Kidney epithelial cell (primary cell): ENCODE data around the gene HPX. TPM values are rescaled to one million over a fixed set of nuclear protein-coding genes. Genes with fewer than 3 reads are reported as not detected.
A peak's percentile ranks its signal among the peaks of the same experiment; 100 is the strongest.

ENCODE experiments used
- DNase-seq: peaks from one replicate; pipeline ENCODE4 v3.0.0-alpha.2; 2010; ENCODE audit warnings: low read depth
- H3K27me3 ChIP-seq: 2 replicates; pipeline ENCODE4 v1.6.0; 2011; ENCODE audit warnings: low read length; ENCODE audit not compliant: control insufficient read depth, insufficient read depth
- H3K36me3 ChIP-seq: 2 replicates; pipeline ENCODE4 v1.5.1; 2011; ENCODE audit warnings: low read length; ENCODE audit not compliant: control insufficient read depth, insufficient read depth
- H3K4me3 ChIP-seq: 2 replicates; pipeline ENCODE4 v1.5.1; 2011; ENCODE audit warnings: low read depth, mild to moderate bottlenecking, control low read depth, low read length
- total RNA-seq: library from RNA; depleted of rRNA; stranded (reverse); fragments of >200 nt; gene quantifications from 2 replicates; pipeline ENCODE4 v1.2.3, GENCODE V29; 2015
- TF ChIP-seq, protein P1 (sequence below): IDR thresholded peaks from 2 replicates; pipeline ENCODE4 v1.5.1; 2011; ENCODE audit warnings: mild to moderate bottlenecking, moderate library complexity, low read length, control low read depth, inconsistent platforms; ENCODE audit not compliant: insufficient read depth, poor library complexity, severe bottlenecking

The HPX gene
- total RNA-seq, 1 donor from 2014 or later: 0.13 TPM

DNA sequence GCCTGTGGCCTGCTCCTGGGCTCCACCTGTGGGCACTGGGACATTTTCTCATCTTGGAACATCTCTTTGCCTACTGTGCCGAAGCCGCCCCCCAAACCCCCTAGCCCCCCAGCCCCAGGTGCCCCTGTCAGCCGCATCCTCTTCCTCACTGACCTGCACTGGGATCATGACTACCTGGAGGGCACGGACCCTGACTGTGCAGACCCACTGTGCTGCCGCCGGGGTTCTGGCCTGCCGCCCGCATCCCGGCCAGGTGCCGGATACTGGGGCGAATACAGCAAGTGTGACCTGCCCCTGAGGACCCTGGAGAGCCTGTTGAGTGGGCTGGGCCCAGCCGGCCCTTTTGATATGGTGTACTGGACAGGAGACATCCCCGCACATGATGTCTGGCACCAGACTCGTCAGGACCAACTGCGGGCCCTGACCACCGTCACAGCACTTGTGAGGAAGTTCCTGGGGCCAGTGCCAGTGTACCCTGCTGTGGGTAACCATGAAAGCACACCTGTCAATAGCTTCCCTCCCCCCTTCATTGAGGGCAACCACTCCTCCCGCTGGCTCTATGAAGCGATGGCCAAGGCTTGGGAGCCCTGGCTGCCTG, 49.2 kb downstream of the HPX start:
- Histone ChIP-seq H3K27me3 (no peaks in the 10 kb centered on the region), H3K4me3 (no peak overlapping the region), H3K36me3 (no peaks in the 10 kb centered on the region)
- DNase-seq: no peak
- TF ChIP-seq, protein P1, sequence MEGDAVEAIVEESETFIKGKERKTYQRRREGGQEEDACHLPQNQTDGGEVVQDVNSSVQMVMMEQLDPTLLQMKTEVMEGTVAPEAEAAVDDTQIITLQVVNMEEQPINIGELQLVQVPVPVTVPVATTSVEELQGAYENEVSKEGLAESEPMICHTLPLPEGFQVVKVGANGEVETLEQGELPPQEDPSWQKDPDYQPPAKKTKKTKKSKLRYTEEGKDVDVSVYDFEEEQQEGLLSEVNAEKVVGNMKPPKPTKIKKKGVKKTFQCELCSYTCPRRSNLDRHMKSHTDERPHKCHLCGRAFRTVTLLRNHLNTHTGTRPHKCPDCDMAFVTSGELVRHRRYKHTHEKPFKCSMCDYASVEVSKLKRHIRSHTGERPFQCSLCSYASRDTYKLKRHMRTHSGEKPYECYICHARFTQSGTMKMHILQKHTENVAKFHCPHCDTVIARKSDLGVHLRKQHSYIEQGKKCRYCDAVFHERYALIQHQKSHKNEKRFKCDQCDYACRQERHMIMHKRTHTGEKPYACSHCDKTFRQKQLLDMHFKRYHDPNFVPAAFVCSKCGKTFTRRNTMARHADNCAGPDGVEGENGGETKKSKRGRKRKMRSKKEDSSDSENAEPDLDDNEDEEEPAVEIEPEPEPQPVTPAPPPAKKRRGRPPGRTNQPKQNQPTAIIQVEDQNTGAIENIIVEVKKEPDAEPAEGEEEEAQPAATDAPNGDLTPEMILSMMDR: no peak

DNA sequence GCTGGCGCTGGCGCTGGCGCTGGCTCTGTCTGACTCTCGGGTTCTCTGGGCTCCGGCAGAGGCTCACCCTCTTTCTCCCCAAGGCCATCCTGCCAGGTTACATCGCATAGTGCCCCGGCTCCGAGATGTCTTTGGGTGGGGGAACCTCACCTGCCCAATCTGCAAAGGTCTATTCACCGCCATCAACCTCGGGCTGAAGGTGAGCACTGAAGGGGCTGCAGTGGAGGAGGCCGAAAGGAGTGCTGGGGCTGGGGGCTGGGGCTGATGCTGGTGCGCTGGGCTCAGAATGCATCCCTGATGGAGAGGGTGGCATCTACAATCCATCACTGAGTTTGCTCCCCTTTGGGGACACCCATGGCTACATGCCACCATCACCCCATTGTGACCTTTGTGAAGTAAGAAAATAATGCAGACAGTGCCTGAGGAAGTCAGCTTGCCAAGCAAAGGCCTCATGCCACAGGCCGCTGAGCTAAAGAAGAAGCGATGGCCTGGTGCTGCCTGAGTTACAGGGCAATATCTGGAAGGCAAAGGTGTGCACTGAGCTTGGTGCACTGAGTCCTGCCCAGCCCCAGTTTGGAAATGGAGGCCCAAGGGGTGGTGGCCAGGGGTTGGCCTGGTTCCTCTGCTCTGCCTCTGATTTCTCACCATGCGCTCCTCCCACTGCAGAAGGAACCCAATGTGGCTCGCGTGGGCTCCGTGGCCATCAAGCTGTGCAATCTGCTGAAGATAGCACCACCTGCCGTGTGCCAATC, 49.9 kb downstream of the HPX start:
- Histone ChIP-seq H3K4me3 (peak overlapping the region; percentile 62), H3K27me3 (no peaks in the 10 kb centered on the region), H3K36me3 (no peaks in the 10 kb centered on the region)
- TF ChIP-seq, protein P1: no peak
- DNase-seq: no peak

DNA sequence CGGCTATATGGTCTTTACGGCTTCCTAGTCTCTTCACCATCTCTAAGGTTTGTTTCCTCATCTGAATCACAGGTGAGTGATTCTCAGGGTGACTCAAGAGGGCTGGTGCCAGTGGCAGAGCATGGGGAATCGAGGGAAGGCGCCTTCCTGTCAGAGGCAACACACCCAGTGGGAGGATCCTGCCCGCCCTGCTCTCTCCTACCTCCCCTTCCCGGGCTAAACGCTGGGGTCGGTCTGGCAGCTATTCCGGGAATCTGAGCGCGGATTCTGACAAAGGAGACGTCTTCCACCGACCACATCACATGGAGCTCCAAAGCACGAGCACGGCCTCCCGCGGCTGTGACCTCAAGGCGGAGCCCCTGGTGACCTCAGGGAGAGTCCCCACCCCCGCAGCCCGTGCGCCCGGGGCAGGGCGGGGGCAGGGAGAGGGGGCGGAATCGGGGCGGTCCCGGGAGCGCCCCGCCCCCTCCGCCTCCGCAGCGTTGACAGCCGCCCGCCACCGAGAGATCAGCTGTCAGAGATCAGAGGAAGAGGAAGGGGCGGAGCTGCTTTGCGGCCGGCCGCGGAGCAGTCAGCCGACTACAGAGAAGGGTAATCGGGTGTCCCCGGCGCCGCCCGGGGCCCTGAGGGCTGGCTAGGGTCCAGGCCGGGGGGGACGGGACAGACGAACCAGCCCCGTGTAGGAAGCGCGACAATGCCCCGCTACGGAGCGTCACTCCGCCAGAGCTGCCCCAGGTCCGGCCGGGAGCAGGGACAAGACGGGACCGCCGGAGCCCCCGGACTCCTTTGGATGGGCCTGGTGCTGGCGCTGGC, 50.7 kb downstream of the HPX start, which contains the start of gene SMPD1:
TSS of gene SMPD1 (plus strand) at position 570 of the 813 bp plus-strand sequence. CDS start at position 695, 125 bp downstream.
- H3K36me3 ChIP-seq: no peaks in the 10 kb centered on the region
- no peaks in the 10 kb centered on the region for H3K27me3 ChIP-seq
- TF ChIP-seq, protein P1: no peak
- DNase-seq: peak; percentile 81
- peak within 1 kb of the TSS; percentile 62 for H3K4me3 ChIP-seq

DNA sequence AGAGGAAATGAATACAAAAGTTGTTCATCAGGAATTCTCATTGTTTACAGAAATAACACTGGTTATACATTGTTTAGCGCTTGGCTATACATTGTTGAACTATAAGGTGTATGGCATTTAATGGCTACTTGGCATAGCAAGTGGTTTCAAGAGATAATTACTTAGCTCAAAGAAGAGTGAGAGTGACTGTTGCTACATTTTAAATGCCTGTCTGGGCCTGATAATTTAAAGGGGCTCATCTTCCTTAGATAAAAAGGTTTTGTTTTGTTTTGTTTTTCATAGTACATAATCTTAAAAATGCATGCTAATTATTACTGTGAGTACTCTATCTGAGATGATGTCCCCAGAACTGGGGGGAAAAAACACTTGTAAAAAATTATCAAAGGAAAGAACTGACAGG, 52.0 kb downstream of the HPX start:
- Histone ChIP-seq H3K27me3 (no peaks in the 10 kb centered on the region), H3K4me3 (no peak overlapping the region), H3K36me3 (no peaks in the 10 kb centered on the region)
- TF ChIP-seq, protein P1: no peak
- DNase-seq: no peak

DNA sequence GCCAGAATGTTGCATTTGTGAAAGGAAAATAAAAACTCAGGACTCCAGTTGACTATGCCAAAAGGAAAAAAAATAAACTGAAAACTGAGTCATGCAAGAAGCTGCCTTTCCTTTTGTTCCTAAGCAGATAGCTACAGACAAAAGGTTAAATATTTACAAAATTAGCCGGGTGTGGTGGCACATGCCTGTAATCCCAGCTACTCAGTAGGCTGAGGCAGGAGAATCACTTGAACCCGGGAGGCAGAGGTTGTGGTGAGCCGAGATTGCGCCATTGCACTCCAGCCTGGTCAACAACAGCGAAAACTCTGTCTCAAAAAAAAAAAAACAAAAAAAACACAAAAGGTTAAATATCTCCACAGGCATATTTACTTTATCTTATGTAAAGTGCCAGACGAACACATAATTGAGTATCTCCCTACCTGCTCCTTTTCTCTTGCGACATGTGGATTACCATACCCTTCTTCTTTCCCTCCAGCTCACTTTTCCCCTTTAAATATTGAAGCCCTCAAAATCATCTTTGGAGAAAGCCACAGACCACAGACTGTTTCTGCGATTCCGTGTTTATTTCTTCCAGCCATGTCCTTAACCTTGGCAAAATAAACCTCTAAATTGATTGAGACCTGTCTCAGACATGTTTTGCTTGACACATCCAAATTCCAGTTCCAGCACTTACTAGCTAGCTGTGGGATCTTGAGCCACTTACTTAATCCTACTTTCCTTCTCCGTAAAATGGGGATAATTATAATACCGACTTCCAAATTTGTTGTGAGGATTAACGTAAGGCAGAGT, 52.8 kb downstream of the HPX start:
- TF ChIP-seq, protein P1: no peak
- Histone ChIP-seq H3K36me3 (no peaks in the 10 kb centered on the region), H3K4me3 (no peak overlapping the region), H3K27me3 (no peaks in the 10 kb centered on the region)
- DNase-seq: peak; percentile 75
